SU-DHL-6 (cell line): ENCODE results near the gene GID4.

ENCODE experiments used
- H2AFZ ChIP-seq: fragments of 200-600 bp; sonication (generic); 2 replicates; pipeline ENCODE4 v1.6.1; 2014; ENCODE audit warnings: low read depth, mild to moderate bottlenecking, moderate library complexity, mixed read lengths, antibody characterized with exemption, low read length; ENCODE audit not compliant: severe bottlenecking
- H3F3A ChIP-seq: fragments of 200-600 bp; shearing (Covaris generic); 2 replicates; pipeline ENCODE4 v1.6.0; 2016; ENCODE audit warnings: antibody characterized with exemption, mild to moderate bottlenecking; ENCODE audit not compliant: insufficient read depth
- H3K27ac ChIP-seq: fragments of 200-600 bp; sonication (generic); 2 replicates; pipeline ENCODE4 v1.5.1; 2016; ENCODE audit warnings: low read depth, mild to moderate bottlenecking, low read length, moderate library complexity, mixed read lengths
- H3K27me3 ChIP-seq: fragments of 200-600 bp; sonication (generic), shearing (Covaris generic); 2 replicates; pipeline ENCODE4 v1.6.0; 2014; ENCODE audit warnings: mild to moderate bottlenecking, low read length
- H3K36me3 ChIP-seq: fragments of 200-600 bp; sonication (generic); 2 replicates; pipeline ENCODE4 v1.6.1; 2014; ENCODE audit warnings: mild to moderate bottlenecking, low read length, mixed read lengths
- H3K4me2 ChIP-seq: fragments of 300-600, 200-600 bp; shearing (Covaris generic), sonication (generic); 2 replicates; pipeline ENCODE4 v1.6.0; 2014; ENCODE audit warnings: low read length, low read depth, mild to moderate bottlenecking; ENCODE audit not compliant: poor library complexity, severe bottlenecking
- H3K4me3 ChIP-seq: fragments of 200-600 bp; sonication (generic); 2 replicates; pipeline ENCODE4 v1.5.1; 2014; ENCODE audit warnings: antibody characterized with exemption, low read length, mild to moderate bottlenecking, mixed read lengths; ENCODE audit not compliant: insufficient read depth, poor library complexity, severe bottlenecking
- H3K79me2 ChIP-seq: fragments of 200-600 bp; sonication (generic); 2 replicates; pipeline ENCODE4 v1.6.1; 2014; ENCODE audit warnings: mild to moderate bottlenecking, low read length, moderate library complexity; ENCODE audit not compliant: insufficient read depth
- H3K9ac ChIP-seq: fragments of 200-600 bp; sonication (generic); 2 replicates; pipeline ENCODE4 v1.7.0; 2014; ENCODE audit warnings: mild to moderate bottlenecking, low read length
- H3K9me2 ChIP-seq: fragments of 200-600 bp; sonication (generic); replicated peaks from 2 replicates; pipeline ENCODE4 v1.6.1; 2014; ENCODE audit warnings: low read length; ENCODE audit not compliant: insufficient read depth
- H3K9me3 ChIP-seq: fragments of 200-600 bp; sonication (generic); 2 replicates; pipeline ENCODE4 v1.6.1; 2014; ENCODE audit warnings: low read length, mixed read lengths; ENCODE audit not compliant: insufficient read depth
- H4K20me1 ChIP-seq: fragments of 200-600 bp; sonication (generic); 2 replicates; pipeline ENCODE4 v1.6.1; 2014; ENCODE audit warnings: low read depth, mild to moderate bottlenecking, antibody characterized with exemption, low read length, moderate library complexity, mixed read lengths
- CTCF ChIP-seq: fragments of 200-600 bp; sonication (generic); IDR thresholded peaks from one replicate; pipeline ENCODE4 v1.5.1; 2017; ENCODE audit warnings: antibody characterized with exemption, mild to moderate bottlenecking, low read length, moderate library complexity; ENCODE audit not compliant: insufficient read depth, poor library complexity, severe bottlenecking
- EZH2phosphoT487 ChIP-seq: fragments of 200-600 bp; sonication (generic), shearing (Covaris generic); conservative IDR thresholded peaks from 2 replicates; pipeline ENCODE4 v1.6.1; 2018; ENCODE audit warnings: mild to moderate bottlenecking, antibody characterized with exemption, low read length, moderate library complexity, mixed read lengths

GID4 gene

GRCh38 chr17:18039535-18040260 lies 490 bp downstream of the GID4 start:
- Histone ChIP-seq H3K9ac (peak overlapping the region; percentile 72), H2AFZ (peak overlapping the region; percentile 69), H3K9me2 (no peaks in the 10 kb centered on the region), H3K4me3 (peak overlapping the region; percentile 89), H3K27ac (no peak overlapping the region), H3K27me3 (no peaks in the 10 kb centered on the region), H3F3A (peaks cover 8% of the 10 kb centered on the region; the same call in 1 of the 2 replicates), H3K9me3 (no peaks in the 10 kb centered on the region), H4K20me1 (no peaks in the 10 kb centered on the region), H3K79me2 (peaks cover 47% of the 10 kb centered on the region), H3K4me2 (peak overlapping the region; percentile 73), H3K36me3 (no peaks in the 10 kb centered on the region)
- TF ChIP-seq EZH2phosphoT487 (no peak), CTCF (no peak)

- Histone ChIP-seq H4K20me1 (no peaks in the 10 kb centered on the region), H3K27me3 (no peaks in the 10 kb centered on the region), H3K9ac (peak overlapping the region; percentile 72), H3K27ac (no peak overlapping the region), H2AFZ (peak overlapping the region; percentile 69), H3K4me2 (peak overlapping the region; percentile 73), H3F3A (peaks cover 8% of the 10 kb centered on the region; the same call in 1 of the 2 replicates), H3K36me3 (no peaks in the 10 kb centered on the region), H3K9me3 (no peaks in the 10 kb centered on the region), H3K4me3 (peak overlapping the region; percentile 89), H3K9me2 (no peaks in the 10 kb centered on the region), H3K79me2 (peaks cover 41% of the 10 kb centered on the region)
- TF ChIP-seq CTCF, result no peak
Measured at GRCh38 chr17:18040261-18040858, 1.2 kb downstream of the GID4 start.

- Histone ChIP-seq H3K27me3 (no peaks in the 10 kb centered on the region), H2AFZ (no peak overlapping the region), H3K36me3 (no peaks in the 10 kb centered on the region), H3F3A (peaks cover 8% of the 10 kb centered on the region; the same call in 1 of the 2 replicates), H3K9me2 (no peaks in the 10 kb centered on the region), H3K27ac (no peak overlapping the region), H3K79me2 (peaks cover 29% of the 10 kb centered on the region), H3K4me2 (peak overlapping the region; percentile 73), H4K20me1 (no peaks in the 10 kb centered on the region), H3K9ac (no peak overlapping the region), H3K4me3 (no peak overlapping the region), H3K9me3 (no peaks in the 10 kb centered on the region)
- TF ChIP-seq CTCF (no peak), EZH2phosphoT487 (no peak)
Measured at GRCh38 chr17:18041776-18042175, 2.6 kb downstream of the GID4 start.
